ENCODE measurements around the gene ZNF385B.

The ZNF385B gene

GRCh38 chr2:179654806-179655205, 206.6 kb downstream of the ZNF385B start:
- no peak overlapping the region for H3K27ac ChIP-seq
- H3K36me3 ChIP-seq (ENCODE audit: control insufficient read depth, insufficient read depth, low read length) = no peaks in the 10 kb centered on the region
- no peak overlapping the region for H2AFZ ChIP-seq
- no peaks in the 10 kb centered on the region for H3K27me3 ChIP-seq (ENCODE audit: control insufficient read depth, insufficient read depth, low read length)
- H3K4me3 ChIP-seq (ENCODE audit: low read depth, low read length) = no peak overlapping the region
- TF ChIP-seq, protein P1, sequence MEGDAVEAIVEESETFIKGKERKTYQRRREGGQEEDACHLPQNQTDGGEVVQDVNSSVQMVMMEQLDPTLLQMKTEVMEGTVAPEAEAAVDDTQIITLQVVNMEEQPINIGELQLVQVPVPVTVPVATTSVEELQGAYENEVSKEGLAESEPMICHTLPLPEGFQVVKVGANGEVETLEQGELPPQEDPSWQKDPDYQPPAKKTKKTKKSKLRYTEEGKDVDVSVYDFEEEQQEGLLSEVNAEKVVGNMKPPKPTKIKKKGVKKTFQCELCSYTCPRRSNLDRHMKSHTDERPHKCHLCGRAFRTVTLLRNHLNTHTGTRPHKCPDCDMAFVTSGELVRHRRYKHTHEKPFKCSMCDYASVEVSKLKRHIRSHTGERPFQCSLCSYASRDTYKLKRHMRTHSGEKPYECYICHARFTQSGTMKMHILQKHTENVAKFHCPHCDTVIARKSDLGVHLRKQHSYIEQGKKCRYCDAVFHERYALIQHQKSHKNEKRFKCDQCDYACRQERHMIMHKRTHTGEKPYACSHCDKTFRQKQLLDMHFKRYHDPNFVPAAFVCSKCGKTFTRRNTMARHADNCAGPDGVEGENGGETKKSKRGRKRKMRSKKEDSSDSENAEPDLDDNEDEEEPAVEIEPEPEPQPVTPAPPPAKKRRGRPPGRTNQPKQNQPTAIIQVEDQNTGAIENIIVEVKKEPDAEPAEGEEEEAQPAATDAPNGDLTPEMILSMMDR (IDR thresholded peaks at IDR 0.05) = no peak
- H3K9ac ChIP-seq = no peak overlapping the region
- no peaks in the 10 kb centered on the region for H3K4me1 ChIP-seq
- H3K4me2 ChIP-seq (ENCODE audit: low read length) = no peak overlapping the region
- no peaks in the 10 kb centered on the region for H3K9me3 ChIP-seq (ENCODE audit: control insufficient read depth, low read length)
- H3K79me2 ChIP-seq = no peaks in the 10 kb centered on the region

DNA sequence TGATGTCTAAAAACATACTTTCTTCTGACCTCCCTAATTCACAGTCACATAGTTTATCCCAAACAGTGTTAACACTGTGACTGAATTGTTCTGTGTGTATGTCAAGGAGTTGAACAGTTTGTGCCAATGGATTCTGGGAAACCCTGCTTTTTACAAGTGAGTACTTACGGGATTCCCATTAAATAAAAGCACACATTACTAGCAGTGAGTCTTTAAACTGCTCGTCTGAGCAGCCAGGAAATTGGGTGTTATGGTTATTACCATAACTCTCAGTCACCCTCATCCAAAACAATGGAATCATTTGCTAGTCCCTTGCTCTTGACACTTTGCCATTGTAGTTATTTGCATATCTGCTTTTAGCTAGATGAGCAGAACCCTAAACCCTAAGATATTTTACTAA, 209.1 kb downstream of the ZNF385B start:
- no peak overlapping the region for H3K4me3 ChIP-seq (ENCODE audit: low read depth, low read length)
- H3K9ac ChIP-seq = no peak overlapping the region

DNA sequence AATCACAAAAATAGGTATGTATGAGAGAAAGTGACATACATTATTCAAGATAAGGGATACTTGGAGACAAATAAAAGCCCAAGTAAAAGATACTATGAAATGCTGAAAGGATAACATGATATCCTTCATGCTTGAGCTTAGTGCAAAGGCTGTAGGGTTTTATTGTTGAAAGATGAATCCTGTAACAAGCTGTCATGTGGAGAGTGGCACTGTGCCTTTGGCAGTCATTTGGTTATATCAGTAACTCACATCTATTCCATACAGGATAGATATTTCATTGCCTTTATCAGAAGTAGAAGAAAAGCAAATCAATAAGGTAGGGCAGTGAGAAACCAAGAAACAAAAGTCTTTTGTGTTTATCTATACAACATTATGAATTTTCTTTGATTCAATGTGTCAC, 211.0 kb downstream of the ZNF385B start:
- H3K4me2 ChIP-seq (ENCODE audit: low read length) = no peak overlapping the region
- no peaks in the 10 kb centered on the region for H3K27me3 ChIP-seq (ENCODE audit: control insufficient read depth, insufficient read depth, low read length)
- H2AFZ ChIP-seq = no peak overlapping the region
- H3K36me3 ChIP-seq (ENCODE audit: control insufficient read depth, insufficient read depth, low read length) = no peaks in the 10 kb centered on the region
- no peaks in the 10 kb centered on the region for H3K79me2 ChIP-seq
- H3K9ac ChIP-seq = no peak overlapping the region
- no peaks in the 10 kb centered on the region for H3K9me3 ChIP-seq (ENCODE audit: control insufficient read depth, low read length)
- no peaks in the 10 kb centered on the region for H3K4me1 ChIP-seq
- TF ChIP-seq, protein P1 (IDR thresholded peaks at IDR 0.05) = no peak
- H3K4me3 ChIP-seq (ENCODE audit: low read depth, low read length) = no peak overlapping the region
- H3K27ac ChIP-seq = no peak overlapping the region

More for the DNA sequence above, 209.1 kb downstream of the ZNF385B start:
- Histone ChIP-seq H3K36me3 (ENCODE audit: control insufficient read depth, insufficient read depth, low read length) (no peaks in the 10 kb centered on the region), H3K79me2 (no peaks in the 10 kb centered on the region), H3K4me2 (ENCODE audit: low read length) (no peak overlapping the region), H3K9me3 (ENCODE audit: control insufficient read depth, low read length) (no peaks in the 10 kb centered on the region), H3K4me1 (no peaks in the 10 kb centered on the region), H3K27me3 (ENCODE audit: control insufficient read depth, insufficient read depth, low read length) (no peaks in the 10 kb centered on the region), H2AFZ (no peak overlapping the region), H3K27ac (no peak overlapping the region)
- TF ChIP-seq, protein P1 (IDR thresholded peaks at IDR 0.05) = no peak

- TF ChIP-seq, protein P1 (IDR thresholded peaks at IDR 0.05) = no peak
- H3K79me2 ChIP-seq = no peaks in the 10 kb centered on the region
- H3K9me3 ChIP-seq (ENCODE audit: control insufficient read depth, low read length) = no peaks in the 10 kb centered on the region
- no peaks in the 10 kb centered on the region for H3K4me1 ChIP-seq
- H2AFZ ChIP-seq = no peak overlapping the region
- no peak overlapping the region for H3K27ac ChIP-seq
- H3K4me2 ChIP-seq (ENCODE audit: low read length) = no peak overlapping the region
- H3K9ac ChIP-seq = no peak overlapping the region
- no peak overlapping the region for H3K4me3 ChIP-seq (ENCODE audit: low read depth, low read length)
- H3K36me3 ChIP-seq (ENCODE audit: control insufficient read depth, insufficient read depth, low read length) = no peaks in the 10 kb centered on the region
- no peaks in the 10 kb centered on the region for H3K27me3 ChIP-seq (ENCODE audit: control insufficient read depth, insufficient read depth, low read length)
These were observed 214.4 kb downstream of the ZNF385B start for GRCh38 chr2:179646862-179647587.
